ENCODE data around the gene SLC16A14.
"Not testable (repeated sequence)": the region's sequence is repeated elsewhere in the genome, so short reads cannot be mapped to it uniquely, and the experiment has no call there.

The SLC16A14 gene

GRCh38 chr2:230068651-230069055 lies at the start of gene SLC16A14:
Gene SLC16A14 (minus strand): TSS chr2:230068924. CDS start chr2:230059352, 9,572 bp downstream.
- peak; percentile 62 for DNase-seq

GRCh38 chr2:230106771-230107170 lies 38.0 kb upstream of the SLC16A14 start:
- DNase-seq: no peak

DNA sequence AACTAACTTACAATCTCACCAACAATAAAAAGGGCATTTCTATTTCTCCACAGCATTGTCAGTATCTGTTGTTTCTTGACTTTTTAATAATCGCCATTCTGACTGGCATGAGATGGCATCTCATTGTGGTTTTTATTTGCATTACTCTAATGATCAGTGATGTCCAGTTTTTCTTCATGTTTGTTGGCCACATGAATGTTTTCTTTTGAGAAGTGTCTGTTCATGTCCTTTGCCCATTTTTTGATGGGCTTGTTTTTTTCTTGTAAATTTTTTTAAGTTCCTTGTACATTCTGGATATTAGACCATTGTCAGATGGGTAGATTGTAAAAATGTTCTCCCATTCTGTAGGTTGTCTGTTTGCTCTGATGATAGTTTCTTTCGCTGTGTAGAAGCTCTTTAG lies 33.2 kb upstream of the SLC16A14 start:
- DNase-seq: not testable (repeated sequence)

GRCh38 chr2:230097841-230098240 lies 29.1 kb upstream of the SLC16A14 start:
- DNase-seq: no peak

DNA sequence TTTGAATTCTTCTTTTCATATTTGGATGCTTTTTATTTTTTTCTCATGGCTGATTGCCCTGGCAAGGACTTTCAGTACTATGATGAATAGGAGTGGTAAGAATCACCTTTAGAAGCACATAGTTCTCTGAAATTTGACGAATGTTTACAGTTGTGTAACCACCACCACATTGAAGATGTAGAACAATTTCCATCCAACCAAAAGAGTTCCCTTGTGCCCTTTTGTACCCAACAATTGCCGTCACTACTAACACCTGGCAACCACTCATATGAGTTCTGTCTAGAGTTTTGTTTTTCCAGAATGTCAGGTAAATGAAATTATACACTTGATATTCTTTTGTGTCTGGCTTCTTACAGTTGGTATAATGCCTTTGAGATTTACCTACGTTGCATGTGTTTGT lies 28.7 kb upstream of the SLC16A14 start:
- no peak for DNase-seq

GRCh38 chr2:230090967-230091366 lies 22.2 kb upstream of the SLC16A14 start:
- DNase-seq: no peak

DNA sequence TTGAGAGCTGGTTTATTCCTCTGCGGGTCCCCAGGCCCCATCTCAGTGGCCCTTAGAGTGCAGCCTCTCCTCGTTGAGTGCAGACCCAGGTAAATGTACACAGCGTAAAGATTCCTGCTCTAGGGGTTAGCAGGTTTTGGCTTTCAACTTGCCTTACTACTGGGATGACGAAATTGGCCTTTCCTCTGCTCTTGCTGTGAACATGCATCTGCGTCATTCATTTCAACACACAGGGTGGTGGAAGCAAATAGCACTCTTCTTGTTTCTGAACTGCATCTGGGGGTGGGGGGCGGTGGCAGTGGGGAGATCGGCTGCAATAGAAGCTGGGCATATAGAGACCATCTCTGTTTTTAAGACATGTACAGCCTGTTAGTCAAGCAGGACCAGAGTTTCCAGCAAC lies 16.5 kb upstream of the SLC16A14 start:
- DNase-seq: no peak

DNA sequence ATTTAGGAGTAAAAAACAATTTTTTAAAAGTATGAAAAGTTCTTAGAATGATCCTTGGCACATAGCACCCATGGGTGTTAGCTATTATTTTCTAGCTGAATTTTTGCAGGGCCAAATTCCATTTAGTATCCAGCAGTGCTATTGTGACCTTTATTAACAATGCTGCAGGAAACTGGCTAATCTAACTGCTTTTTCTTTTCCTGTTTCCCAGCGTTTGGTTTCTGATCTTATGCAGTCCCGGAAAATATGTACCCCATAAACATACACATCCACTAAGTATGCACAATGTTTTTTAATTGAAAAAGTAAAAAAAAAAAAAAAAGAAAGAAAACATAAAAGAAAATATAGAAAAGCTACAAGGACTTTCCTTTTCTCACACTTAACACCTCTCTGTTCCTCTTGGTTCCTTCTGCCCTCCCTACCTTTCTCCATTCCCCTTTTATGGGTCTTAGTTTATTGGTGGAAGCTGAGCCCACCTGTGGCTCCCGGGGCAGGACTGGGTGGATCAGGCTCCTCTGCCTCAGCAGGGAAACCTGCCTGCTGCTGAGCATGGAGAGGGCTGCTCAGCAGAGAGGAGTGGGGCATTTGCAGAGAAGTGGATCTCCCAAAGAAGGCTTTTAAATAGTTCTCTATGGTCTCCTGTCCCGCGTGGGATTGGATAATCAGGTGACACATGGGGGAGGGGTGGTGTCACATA lies 9.3 kb upstream of the SLC16A14 start:
- no peak for DNase-seq

DNA sequence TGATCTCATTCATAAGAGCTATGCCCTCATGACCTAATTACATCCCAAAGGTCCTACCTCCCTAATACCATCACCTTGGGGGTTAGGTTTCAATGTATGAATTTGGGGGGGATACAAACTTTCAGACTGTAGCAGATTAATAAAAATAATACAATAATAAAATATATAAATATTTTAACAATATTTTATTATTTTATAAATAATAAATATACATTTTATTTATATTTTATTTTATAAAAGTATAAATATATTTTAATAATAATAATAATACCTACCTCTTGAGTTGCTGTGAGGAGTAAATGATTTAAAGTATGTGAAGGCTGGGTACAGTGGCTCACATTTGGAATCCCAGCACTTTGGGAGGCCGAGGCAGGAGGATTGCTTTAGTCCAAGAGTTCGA lies 8.1 kb upstream of the SLC16A14 start:
- DNase-seq: no peak

- no peak for DNase-seq
Measured at GRCh38 chr2:230075988-230076631, 7.4 kb upstream of the SLC16A14 start.

- DNase-seq: no peak
Measured at GRCh38 chr2:230071421-230071820, 2.7 kb upstream of the SLC16A14 start.

- DNase-seq: no peak
Measured at GRCh38 chr2:230069402-230069801, 678 bp upstream of the SLC16A14 start.

DNA sequence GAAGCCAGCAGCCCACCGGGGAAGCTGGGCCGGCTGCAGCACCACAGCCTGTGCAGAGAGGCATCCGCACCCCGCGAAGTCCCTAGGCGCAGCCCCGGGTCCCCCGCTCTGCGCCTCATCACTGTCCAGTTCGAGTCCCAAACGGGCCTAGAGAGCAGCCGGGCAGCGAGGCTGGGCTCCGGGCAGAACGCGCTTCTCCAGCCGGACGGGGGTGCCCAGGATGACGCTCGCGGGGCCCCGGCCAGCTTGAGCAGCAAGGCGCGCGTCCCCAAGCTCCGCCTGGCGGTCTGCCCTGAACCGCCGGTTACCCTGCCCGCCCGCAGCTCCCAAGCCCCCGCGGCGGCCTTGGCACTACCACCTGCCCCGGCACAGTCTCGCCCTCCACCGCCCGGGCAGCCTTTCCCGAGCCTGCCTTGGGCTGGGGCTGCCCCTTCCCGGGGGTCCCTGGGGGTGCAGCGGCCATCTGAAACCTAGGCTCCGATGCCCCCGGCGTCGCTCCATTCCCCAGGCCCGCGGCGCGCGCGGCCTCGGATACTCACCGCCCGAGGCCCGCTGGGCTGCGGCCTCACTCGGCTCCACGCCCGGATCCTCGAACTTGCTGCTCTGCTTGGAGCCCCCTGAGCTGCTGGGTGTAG lies 591 bp downstream of the SLC16A14 start:
- peak; percentile 65 for DNase-seq

- DNase-seq: no peak
Measured at GRCh38 chr2:230060672-230061293, 7.9 kb downstream of the SLC16A14 start.

DNA sequence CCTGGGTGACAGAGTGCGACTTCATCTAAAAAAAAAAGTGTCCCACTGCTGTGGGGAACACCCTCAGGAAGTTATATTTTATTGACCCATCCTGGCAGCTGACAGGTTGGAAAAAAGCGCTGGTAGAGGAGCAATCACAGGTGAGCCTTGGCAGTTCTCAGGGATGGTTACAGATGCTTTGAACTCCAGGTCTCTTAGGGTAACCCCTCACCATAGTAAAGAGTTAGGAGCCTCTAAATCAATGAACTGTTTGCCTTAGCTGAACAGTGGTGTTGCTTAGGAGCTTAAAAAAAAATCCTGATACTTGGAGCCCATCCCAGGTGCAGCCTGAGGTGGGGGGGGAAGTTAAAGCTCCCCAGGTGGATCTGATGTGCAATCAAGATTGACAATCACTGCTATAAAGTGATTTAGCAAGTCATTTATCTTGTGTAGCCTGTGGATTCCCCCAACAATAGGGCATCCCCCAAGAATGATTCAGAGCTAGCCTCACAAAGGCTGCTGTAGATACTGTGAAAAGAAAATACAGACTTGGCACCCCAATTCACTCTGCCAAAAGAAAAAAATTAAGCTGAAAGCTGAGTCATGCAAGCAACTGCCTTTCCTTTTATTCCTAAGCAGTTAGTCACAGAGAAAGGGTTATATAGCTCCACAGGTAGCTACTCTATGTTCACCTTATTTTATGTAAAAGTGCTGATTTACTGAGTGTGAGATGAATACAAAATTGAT lies 14.8 kb downstream of the SLC16A14 start:
- no peak for DNase-seq

DNA sequence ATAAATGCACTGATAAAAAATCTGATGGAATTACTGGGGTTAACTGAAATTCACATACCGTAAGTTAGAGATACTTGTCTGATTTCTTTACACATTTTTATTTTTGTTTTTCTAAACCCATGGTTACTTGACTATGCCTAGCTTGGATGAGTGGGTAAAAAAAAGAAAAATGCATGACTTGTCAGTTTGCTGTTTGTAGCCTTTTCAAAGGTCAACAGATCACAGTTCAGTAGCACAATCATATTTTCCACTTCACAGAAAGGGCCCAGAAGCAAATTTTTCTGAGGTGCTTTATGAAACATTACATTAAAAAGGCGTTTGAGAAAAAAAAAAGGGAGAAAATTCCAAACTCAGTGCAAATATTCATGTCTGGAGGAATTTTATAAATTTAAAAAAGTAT lies 16.4 kb downstream of the SLC16A14 start:
- no peak for DNase-seq

- DNase-seq: no peak
Measured at GRCh38 chr2:230050136-230050535, 18.6 kb downstream of the SLC16A14 start.

DNA sequence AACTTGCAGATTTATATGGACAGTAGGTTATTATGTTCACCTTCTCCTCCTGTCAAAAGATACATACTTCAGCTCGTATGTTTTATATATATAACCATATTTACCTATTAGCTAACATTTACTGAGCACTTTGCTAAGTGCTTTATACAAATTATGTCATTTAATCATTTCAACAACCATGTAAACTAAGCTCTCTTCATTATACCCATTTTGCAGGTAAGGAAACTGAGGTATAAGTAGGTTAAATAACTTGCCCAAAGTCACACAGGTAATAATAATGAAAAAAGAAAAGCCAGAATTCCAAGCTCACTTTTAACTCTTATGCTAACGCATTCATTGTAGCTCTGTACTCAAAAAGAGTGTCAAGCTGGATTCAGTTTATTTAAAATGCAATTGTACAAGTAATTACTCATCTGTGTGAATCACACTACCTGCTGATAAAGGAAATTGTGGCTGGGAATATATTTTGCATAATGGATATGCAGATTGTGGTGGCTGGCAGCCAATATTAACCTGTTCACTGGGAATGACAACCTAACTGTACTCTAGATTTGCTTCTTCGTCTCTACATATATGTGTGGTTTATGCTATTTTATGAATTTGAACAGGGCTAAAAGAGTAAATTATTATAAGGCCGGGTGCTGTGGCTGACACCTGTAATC lies 20.6 kb downstream of the SLC16A14 start:
- DNase-seq: no peak

DNA sequence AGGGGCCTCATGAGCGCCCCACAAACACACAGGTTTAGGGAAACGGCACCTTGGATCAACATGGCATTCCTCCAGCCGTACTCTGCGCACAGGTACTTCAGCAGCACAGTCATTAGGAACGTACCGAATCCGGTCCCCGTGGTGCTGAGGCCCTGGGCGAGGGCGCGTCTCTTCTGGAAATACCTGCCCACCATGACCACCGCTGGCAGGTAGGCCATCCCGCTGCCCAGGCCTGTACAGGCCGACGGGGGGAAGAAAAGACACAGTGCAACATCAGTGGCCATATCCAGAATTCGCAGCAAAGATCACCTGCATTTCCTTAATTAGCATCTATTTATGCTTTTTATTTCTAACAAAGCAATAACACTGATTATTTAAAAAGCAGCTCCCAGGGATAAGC lies 22.2 kb downstream of the SLC16A14 start:
- DNase-seq: peak; percentile 16

DNA sequence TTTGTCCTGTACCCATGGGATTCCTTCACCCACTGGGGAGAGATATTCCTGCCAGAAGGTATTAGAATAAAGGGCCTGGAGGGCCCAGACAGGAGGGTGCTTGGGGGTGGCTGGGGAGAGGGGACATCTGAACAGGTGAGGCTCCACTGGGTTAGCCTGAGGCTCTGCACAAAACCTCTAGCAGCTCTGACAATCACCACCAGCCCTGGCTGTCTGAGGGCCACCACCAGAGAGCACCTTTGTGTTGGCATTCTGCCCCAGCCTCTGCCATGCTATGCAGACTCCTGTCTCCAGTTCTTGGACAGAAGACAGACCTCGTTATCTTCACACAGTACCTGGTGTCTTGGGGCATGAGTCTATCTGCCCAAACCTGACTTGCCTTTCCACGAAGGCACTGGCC lies 25.3 kb downstream of the SLC16A14 start:
- DNase-seq: no peak

DNA sequence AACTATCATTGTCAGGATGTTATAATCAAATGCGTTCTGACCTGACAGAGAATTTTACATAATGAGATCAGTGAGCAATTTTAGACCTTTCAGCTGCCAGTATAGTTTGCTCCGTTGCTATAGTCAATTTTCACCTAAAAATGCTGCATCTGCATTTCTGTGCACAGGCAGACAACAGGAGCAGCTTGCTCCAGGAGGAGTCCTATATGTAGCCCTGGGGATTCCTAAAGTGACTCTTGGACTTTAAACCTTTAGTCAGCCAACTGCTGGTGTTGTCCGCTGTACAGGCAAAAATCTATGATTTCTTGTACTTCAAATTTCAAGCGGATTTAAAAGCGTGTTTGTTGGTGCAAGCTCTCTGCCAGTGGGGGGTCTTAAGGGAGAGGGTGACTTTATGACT lies 25.7 kb downstream of the SLC16A14 start:
- DNase-seq: no peak

- DNase-seq: no peak
Measured at GRCh38 chr2:230042195-230042594, 26.5 kb downstream of the SLC16A14 start.

GRCh38 chr2:230023313-230023712 lies 45.4 kb downstream of the SLC16A14 start:
- DNase-seq: no peak

Measured in islet precursor cell (in vitro differentiated cells).